ENCODE data around the gene NNMT.

NNMT gene

DNA sequence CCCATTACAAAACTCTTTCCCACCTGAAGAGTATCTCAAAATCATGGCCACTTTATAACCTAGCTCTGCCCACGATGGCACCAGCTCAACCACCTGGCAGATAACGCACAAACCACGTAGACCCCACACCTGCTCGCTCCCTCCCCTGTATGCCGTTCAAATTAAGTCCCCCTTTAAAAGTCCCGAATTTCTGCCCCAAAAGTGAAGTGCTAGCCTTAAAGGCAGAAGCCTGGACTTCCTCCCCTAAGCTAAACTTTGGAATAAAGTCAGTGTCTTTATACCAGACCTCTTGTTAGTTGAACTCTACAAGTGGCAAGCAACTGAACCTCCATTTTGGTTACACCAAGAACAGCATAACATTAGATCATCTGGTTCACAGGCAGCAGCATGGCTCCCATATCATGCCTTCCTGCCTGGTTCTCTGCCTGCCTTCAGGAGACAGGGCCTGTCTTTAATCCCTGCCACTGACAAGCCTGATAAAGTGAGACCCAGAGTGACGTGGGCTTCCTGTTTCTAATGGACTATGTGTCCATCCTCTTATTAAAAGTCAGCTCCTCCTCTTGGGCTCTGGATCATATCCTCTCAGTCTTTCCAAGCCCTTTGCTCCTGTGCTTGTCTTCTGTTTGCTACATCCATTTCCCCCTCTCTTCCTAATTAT lies 32.6 kb upstream of the NNMT start:
- no peak for ATAC-seq

DNA sequence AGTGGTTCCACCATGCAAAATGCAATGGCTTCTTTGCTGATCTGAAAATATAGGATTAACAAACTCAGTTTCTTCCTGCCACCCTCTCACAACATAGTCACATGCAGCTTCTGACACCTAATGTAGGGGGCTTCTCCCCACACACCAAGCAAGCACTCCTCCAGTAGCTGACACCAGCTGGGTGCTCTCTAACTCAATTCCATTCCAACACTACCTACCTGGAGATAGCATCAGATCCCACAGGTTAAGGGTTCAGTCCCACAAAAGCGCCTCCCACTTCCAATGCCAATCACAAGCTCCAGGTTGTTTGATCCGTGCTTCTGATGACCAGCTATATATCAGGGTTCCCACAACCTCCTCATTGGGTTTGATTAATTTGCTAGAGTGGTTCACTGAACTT lies 31.8 kb upstream of the NNMT start:
- ATAC-seq: no peak

DNA sequence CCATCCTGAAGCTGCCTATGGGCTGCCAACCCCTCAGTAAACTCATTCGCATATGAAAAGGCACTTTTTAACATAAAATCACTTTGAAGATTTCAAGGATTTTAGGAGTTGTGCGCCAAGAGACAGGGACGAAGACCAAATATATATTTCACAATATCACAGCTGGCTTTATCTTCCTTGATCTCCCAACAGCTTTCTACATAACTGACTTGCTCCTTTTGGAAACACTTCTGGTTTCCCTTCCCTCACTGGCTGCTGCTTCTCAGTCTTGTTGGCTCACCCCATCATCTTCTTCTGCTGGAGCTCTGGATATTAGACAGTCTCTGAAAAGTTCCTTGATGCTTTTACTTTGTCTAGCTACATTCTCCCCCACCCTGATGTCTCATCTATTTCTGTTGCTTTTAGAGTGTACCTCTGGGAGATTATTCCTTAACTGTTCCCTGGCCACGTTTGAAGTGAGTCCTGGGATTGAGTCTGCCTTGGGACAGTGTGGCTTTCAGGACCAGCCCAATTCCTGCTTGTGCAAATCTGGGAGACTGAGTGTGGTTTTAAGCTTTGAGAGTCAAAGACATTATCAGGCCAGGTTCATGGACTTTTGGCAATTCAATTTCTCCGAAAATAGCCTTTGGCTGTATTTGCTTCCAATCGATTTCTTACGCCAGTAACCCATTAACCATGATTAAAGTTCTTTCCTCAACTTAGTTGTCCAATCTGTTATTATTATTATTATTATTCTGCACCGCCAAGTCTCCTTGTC lies 30.9 kb upstream of the NNMT start:
- no peak for ATAC-seq

DNA sequence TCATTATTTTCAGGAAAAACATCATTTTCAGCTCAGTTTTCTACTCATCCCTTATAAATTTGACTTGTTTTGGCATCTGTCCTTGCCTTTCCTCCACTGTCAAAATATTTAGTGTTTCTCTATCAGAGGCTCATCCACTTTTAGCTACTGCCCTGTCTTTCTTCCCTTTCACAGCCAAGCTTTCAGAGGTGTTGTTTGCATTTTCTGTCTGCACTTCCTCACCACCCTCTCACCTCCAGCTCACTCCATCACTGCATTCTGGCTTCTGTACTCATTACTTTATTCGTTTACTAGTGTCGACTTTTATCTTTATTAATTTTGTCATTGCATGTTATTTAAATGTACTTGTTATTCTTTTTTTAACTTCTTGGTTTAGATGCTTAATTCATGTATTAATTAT lies 26.7 kb upstream of the NNMT start:
- no peak for ATAC-seq

DNA sequence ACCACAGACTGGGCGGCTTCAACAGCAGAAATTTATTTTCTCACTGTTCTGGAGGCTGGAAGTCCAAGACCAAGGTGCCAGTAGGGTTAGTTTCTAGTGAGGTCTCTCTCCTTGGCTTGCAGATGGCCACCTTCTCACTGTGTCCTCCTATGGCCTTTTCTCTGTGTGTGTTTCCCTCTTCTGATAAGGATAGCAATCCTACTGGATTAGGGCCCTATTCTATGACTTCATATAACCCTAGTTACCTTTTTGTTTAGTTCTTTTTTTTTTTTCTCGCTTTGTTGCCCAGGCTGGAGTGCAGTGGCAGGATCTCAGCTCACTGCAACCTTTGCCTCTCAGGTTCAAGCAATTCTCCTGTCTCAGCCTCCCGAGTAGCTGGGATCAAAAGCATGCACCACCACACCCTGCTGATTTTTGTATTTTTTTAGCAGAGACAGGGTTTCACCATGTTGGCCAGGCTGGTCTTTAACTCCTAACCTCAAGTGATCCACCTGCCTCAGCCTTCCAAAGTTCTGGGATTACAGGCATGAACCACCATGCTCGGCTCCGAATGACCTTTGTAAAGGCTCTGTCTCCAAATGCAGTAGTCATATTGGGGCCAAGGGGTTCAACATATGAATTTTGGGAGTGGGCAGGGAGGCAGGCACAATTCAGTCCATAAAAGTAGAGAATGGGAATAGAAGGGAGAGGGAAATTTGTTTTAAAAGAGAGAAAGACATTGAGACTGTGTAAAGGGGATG lies 25.5 kb upstream of the NNMT start:
- ATAC-seq: no peak

DNA sequence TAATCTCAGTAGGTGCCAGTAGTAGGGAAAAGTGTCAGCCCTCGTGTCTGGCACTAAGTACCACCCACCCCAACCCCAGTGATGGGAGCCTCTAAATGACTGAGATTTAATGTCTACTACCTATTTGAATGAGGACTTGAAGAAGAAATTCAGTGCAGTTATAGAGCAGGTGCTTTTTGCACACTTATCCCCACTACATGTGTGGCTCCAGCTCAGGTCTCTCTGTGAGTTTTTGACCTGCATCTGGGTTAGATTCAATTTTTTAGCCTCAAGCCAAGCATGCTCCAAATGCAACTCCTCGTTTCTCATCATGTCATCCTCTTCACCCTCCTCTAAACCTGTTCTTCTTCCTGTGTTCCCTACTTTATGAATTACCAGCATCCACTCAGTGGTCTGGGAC lies 24.9 kb upstream of the NNMT start:
- no peak for ATAC-seq

DNA sequence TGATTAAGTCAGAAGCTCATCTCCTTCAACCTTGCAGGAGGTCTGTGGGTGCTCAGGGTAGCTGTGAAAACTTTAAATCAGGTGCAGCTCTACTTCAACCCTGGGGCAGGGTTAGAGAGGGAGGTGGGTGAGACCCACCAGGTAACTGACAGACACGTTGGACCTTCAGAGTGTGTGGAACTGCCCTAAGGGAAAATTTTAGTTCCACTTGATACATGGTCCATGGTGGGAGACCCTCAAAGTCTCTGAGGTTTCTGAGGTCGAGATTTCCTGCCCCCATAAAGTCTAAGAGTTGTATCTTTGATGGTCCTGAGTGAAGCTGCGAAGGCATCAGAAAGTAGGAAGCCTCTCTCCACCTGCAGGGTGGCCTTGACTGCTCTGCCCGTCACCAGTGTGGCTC lies 23.9 kb upstream of the NNMT start:
- ATAC-seq: no peak

DNA sequence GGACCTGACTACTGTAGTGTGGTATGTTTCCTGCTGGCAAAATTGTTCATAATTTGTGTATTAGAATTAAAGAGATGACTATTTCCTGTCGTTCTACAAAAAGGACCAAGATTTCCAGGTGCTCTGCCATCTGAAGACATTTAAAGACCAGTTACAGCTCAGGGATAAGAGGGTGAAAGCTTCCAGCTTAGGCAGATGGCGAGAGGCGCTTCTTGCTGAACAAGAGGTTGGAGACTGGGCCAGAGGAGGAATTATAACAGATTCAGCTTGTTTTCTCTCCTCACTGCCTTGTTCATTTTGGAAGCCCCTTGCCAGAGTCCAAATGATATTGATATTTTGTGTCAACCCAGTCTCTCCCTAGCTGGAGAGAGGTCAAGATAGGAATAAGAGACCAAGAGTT lies 23.1 kb upstream of the NNMT start:
- ATAC-seq: no peak

DNA sequence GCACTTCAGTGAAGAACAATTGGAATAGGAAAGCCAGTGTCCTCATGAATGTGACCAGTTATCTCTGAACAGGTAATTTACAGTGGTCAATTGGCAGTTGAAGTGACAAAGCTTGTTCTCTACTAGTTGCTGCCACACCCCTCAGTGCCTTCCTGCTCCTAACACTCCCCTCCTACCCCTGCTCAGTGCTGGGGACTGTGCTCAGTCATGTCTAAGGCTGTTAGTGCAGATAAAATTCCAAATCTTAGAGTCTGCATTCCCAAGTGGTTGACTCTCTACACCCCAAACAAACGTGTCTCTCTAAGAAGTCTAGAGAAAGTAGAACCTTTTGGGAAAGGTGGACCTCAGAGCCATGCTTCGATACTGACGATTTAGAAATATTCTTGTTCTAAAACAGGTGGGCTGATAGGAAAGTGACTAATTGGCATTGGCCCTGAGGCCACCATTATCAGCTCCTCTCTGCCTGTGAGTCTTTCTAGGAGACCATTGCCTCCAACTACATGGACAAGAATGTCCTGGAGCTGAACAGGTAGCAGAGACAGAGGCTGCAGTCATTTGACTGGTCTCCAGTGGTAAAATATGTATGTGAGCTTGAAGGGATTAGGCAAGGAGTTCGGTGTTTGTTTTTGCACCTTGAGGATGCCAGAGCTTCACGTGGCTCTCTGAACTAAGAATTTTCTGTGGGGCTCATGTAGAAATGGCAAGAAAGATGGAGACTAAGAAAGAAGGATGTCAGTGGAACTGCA lies 22.1 kb upstream of the NNMT start:
- no peak for ATAC-seq

DNA sequence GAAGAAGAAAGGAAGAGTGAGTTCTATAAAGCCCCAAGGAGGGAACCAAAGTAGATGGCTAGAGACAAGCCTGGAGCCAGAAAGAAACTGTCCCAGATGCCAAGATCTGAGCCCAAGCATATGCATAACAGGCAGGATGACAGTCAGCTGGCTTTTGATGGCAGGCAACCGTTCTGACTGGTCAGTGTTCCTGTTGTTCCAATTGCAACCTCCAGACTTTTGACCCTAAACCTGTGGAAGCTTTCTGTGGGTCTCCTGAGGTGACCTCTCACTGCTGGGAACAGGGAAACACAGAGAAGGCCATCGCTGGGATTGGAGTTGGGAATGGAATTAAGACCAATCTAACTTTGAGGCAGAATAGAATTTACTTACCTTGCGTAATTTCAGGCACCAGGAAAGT lies 21.6 kb upstream of the NNMT start:
- ATAC-seq: no peak

DNA sequence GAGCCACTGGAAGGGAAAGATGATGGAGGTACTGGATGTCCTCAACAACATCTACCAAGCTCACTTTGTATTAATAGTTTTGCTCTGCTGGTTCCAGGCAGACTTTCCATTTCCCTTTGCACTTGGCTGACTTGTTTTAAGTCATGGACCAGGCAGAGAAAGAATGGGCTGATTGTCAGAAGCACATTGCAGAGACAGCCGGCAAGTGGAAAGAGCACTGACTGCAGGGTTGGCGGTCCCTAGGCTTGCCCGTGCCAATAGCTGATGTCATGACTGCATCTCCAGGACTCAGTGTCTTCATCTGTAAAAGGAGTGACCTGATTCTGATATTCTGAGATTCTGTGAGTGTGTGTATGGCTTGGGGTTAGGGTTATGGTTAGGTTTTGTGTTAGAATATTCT lies 20.9 kb upstream of the NNMT start:
- ATAC-seq: no peak

DNA sequence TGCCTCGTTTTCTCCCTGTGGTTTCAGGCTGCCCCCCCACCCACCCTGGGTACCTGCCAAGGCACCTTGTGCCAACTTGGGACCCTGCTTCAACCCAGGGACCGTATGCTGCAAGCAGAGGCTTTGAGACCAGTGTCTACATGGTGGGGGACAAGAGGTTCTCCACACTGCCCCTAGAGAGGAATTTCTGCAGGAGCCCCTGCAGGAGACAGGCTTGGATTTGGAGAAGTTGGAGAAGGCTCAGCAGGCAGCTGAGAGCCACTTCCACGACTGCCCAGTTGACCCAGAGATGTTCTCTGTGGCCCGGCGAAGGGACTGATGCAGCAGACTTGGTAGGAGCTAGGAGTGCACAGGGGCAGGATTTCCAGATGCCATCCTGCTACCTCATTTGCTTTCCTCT lies 20.1 kb upstream of the NNMT start:
- no peak for ATAC-seq

DNA sequence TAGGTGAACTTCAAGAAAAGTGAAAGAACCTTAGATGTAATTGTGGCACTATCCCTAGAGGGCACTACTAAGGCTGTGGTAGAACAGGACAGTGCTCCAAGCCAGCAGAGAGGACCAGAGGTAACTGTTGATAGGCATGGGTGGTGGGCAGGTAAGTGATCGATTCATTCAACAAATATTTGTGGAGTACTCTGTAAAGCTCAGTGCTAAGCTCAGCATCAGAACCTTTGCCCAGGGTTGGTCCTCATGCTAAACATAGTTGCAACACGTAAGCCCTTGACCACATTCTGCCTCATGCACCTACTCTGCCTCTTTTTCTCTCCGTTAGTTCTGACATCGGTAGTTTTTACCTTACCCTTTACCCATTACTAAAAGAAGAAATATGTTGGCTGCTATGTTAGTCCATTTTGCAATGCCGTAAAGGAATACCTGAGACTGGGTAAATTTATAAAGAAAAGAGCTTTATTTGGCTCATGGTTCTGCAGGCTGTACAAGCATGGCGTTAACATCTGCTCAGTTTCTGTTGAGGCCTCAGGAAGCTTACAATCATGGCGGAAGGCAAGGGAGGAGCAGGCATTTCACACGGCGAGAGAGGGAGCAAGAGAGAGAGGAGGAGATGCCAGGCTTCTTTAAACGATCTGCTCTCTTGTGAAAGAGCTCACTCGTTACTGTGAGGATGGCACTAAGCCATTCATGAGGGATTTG lies 18.4 kb upstream of the NNMT start:
- ATAC-seq: no peak

DNA sequence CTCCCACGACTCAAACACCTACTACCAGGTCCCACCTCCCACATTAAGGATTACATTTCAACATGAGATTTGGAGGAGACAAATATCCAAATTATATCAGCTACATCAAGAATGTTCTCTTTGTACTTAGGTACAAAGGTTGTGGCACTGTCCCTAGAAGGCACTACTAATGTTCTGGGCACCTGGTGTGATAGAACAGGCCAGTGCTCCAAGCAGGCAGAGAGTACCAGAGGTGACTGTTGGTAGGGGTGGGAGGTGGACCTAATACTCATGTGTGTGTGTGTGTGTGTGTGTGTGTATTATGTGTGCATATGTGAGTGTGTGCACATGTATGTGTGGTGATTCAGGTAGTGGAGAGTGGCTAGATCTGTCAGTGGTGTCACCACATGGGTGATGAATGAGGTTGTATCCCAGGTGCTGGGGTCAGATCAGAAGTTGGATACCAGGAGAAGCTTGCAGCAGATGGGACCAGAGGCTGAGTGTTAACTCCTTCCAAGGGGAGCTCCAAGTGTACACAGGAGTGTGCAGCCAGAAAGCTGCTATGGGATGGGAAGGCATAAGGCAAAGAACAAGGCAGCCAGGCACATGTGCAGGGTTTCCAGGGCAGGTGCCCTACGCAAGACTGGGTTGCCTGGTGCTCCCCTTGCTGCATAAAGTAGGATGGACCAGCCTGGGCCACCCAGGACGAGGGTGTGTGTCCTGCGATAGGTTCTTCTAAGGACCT lies 17.7 kb upstream of the NNMT start:
- no peak for ATAC-seq

DNA sequence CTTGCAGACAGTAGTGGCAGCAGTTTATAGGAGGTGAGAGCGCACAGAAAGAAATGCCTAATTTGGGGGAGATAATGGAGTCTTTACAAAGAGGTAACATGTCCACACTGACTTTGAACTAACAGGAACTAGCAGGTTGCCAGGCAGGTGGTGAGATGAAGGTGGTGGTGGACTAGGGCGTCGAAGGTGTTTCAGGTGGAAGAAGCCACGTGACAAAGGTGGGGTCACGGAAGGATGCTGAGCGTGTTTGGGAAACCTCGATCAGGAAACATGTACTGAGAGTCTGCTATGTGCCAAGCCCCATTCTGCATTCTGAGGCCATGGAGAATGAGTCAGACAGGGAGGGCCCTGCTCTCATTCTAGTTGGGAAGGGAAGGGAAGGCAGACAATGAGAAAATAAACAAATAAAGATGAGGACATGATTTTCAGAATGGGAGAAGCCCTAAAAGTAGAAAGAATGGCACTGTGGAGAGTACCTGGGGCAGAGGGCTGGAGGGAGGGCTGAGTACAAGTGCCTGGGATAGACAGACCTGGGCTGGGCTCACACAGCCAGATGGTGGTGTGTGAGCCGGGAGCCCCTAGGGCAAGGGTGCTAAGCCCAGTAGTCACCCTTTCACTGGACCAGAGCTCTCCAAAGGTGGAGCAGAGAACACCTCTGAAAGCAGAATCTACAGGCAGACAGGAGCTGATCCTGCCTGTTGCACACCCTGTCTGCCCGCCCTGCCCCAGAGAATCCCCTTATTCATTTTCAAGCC lies 16.2 kb upstream of the NNMT start:
- ATAC-seq: no peak

DNA sequence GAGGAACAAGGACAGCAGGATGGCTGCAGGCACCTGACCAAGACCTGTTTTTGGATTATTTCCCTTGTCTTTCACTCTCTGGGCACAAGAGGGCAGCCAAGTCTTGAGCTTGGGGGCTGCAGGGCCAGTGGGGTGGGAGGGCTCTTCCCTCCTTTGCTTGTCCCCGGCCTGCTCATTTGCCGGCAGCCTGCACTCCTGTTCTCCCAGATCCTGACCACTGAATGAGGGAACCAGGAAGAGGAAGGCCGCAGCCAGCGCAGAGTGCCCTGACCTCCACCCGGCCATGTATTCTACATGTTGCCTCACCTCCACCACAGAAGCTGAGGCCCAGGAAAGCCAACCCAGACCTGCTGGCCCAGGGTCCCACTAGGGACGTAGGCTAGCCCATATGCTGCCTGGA lies 15.5 kb upstream of the NNMT start:
- ATAC-seq: no peak

DNA sequence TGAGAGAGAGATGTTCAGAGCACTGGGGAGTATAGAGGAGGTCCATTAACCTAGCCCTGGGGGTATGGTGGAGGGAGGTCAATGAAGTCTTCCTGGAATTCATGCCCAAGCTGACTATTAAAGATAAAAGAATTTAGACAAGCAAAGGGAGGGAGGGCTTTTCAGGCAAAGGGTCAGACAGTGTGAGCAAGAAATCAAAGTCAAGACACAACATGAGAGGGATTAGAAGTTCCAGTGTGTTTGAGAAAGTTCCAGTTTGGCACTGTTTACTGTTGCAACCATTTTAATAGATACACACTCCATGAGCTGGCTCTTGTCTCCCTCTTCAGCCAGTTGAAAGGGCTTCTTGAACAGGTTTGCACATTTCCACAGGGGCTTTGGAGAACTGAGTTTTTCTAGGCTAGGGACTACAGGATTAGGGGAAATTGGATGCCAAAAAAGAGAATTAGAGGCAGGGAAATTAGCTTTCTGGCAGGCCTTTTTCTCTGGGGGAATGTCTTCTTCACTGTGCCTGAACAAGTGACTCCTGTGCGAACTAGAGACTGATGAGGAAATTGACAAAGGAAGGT lies 14.7 kb upstream of the NNMT start:
- no peak for ATAC-seq

DNA sequence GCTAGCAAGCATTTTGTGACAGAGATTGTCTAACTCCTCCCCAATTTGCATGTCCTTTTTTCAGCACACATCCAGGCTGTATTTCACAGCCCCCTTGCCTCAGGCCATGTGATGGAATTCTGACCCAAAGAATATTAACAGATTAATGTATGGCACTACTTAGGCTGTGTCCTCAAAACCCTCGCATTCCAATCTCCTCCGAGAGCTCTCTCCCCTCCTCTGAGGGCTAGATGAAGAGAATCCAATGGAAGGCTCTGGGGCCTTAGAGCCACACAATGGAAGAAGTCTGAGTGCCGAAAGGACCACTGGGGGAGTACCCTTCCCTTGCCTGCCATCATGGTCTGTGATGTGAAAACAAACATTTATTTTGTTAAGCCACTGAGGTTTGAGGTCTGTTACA lies 13.7 kb upstream of the NNMT start:
- ATAC-seq: no peak

DNA sequence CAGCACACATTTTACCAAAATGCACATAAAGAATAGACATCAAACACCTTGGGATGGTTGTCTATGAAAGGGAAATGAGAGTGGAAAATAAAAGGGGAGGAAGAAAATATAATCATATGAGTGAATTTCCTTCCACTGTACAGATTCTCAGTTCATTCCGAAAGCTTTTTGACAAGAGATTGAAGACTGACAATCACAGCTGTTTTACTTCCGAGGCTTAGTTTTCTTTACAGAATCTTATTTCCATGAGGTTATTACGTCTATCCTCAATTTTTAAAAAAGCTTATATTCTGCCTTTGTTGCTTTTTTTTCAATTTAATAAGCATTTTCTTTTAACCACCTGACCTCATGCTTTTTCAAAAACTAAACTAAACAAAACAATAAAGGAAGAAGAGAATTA lies 12.8 kb upstream of the NNMT start:
- no peak for ATAC-seq

DNA sequence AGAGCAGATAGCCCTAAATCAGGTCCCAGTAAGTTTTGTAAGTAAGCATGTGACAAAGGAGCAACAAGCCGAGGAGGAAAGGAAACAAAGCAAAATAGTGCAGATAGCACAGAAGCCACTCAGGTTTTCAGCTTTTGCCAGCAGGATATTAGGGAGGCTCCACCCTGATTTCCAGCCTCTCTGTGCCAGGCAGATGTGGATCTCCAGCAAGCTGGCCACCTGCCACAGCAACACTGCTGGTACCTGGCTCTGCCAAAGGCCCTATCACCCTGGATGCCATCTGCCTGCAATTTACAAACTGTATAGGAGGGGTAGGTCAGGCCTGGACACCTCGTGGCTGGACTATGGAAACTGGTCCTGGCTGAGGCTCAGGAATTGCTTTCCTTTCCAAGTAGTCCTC lies 12.2 kb upstream of the NNMT start:
- no peak for ATAC-seq

DNA sequence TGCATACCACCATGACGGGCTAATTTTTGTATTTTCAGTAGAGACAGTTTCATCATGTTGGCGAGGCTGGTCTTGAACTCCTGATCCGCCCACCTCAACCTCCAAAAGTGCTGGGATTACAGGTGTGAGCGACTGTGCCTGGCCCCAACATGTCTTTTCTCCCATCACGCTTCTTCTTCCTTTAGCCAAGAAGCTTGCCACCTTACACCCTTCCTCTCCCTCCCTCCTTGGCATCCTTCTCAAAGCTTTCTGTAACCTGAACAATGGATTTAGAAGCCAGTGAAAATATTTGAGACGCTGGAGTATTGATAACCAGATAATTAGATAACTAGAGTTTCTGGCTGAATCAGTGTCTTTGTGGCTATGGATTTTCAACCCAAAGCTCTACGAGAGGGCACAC lies 11.3 kb upstream of the NNMT start:
- ATAC-seq: no peak
